Karpas-422 (cell line): ENCODE results near the gene FNDC5. TPM values are rescaled to one million over a fixed set of nuclear protein-coding genes. Genes with fewer than 3 reads are reported as not detected.

Experiments
- DNase-seq: peaks from one replicate; pipeline ENCODE4 v3.0.0-alpha.2; 2015
- H2AFZ ChIP-seq: fragments of 200-600 bp; sonication (generic); 2 replicates; pipeline ENCODE4 v1.6.1; 2014; ENCODE audit warnings: antibody characterized with exemption, low read length, mixed read lengths
- H3K27ac ChIP-seq: fragments of 200-600 bp; sonication (generic); 2 replicates; pipeline ENCODE4 v1.5.1; 2014; ENCODE audit warnings: mild to moderate bottlenecking, low read length, moderate library complexity
- H3K27me3 ChIP-seq: fragments of 200-600 bp; sonication (generic); 2 replicates; pipeline ENCODE4 v1.6.1; 2014; ENCODE audit warnings: low read length, mixed read lengths
- H3K36me3 ChIP-seq: fragments of 200-600 bp; sonication (generic); 2 replicates; pipeline ENCODE4 v1.6.1; 2014; ENCODE audit warnings: low read length, mixed read lengths; ENCODE audit not compliant: insufficient read depth
- H3K4me1 ChIP-seq: fragments of 200-600 bp; sonication (generic); 2 replicates; pipeline ENCODE4 v1.6.1; 2014; ENCODE audit warnings: mild to moderate bottlenecking, low read length, mixed read lengths
- H3K4me2 ChIP-seq: fragments of 200-600 bp; sonication (generic); 2 replicates; pipeline ENCODE4 v1.6.1; 2014; ENCODE audit warnings: low read length, low read depth, mild to moderate bottlenecking; ENCODE audit not compliant: poor library complexity, severe bottlenecking
- H3K4me3 ChIP-seq: fragments of 200-600 bp; sonication (generic); 2 replicates; pipeline ENCODE4 v1.5.1; 2014; ENCODE audit warnings: mild to moderate bottlenecking, antibody characterized with exemption, low read length, mixed read lengths
- H3K79me2 ChIP-seq: fragments of 200-600 bp; sonication (generic); 2 replicates; pipeline ENCODE4 v1.6.1; 2014; ENCODE audit warnings: mild to moderate bottlenecking, low read length, mixed read lengths
- H3K9ac ChIP-seq: fragments of 200-600 bp; sonication (generic); 2 replicates; pipeline ENCODE4 v1.6.0; 2014; ENCODE audit warnings: low read length
- H3K9me2 ChIP-seq: fragments of 200-600 bp; sonication (generic), shearing (Covaris generic); replicated peaks from 2 replicates; pipeline ENCODE4 v1.6.0; 2014; ENCODE audit warnings: mild to moderate bottlenecking, low read length, moderate library complexity; ENCODE audit not compliant: insufficient read depth
- H3K9me3 ChIP-seq: fragments of 300-700, 200-600 bp; sonication (generic); 2 replicates; pipeline ENCODE4 v1.6.1; 2014; ENCODE audit warnings: low read length, mixed read lengths
- H4K20me1 ChIP-seq: fragments of 200-600 bp; sonication (generic); 2 replicates; pipeline ENCODE4 v1.6.1; 2014; ENCODE audit warnings: mild to moderate bottlenecking, antibody characterized with exemption, low read length, low read depth; ENCODE audit not compliant: insufficient read depth
- total RNA-seq: library from RNA; depleted of rRNA; stranded (reverse); fragments of >200 nt; shearing (Covaris generic); gene quantifications from 2 replicates; pipeline ENCODE4 v1.2.3, GENCODE V29; 2014; ENCODE audit warnings: low replicate concordance

Gene FNDC5
- total RNA-seq, 1 experiment from 2014 or later, result not detected

- H3K4me1 ChIP-seq, result no peaks in the 10 kb centered on the region
- no peaks in the 10 kb centered on the region for H3K27me3 ChIP-seq
- H3K4me3 ChIP-seq, result no peak overlapping the region
- no peaks in the 10 kb centered on the region for H3K9me2 ChIP-seq
- no peak for DNase-seq
- H3K9me3 ChIP-seq, result no peaks in the 10 kb centered on the region
- H3K4me2 ChIP-seq, result no peak overlapping the region
- H3K36me3 ChIP-seq, result no peaks in the 10 kb centered on the region
- H3K27ac ChIP-seq, result no peak overlapping the region
- H3K79me2 ChIP-seq, result no peaks in the 10 kb centered on the region
- H3K9ac ChIP-seq, result no peak overlapping the region
- 0 out of 2 replicates have a peak, but pooled peaks cover 15% of the 10 kb centered on the region for H4K20me1 ChIP-seq
- no peak overlapping the region for H2AFZ ChIP-seq
These were observed 24.0 kb upstream of the FNDC5 start for GRCh38 chr1:32894681-32895080.

GRCh38 chr1:32894019-32894600 lies 23.4 kb upstream of the FNDC5 start:
- H2AFZ ChIP-seq, result no peak overlapping the region
- no peaks in the 10 kb centered on the region for H3K9me3 ChIP-seq
- no peaks in the 10 kb centered on the region for H3K27me3 ChIP-seq
- no peak overlapping the region for H3K9ac ChIP-seq
- no peaks in the 10 kb centered on the region for H3K9me2 ChIP-seq
- 0 out of 2 replicates have a peak, but pooled peaks cover 18% of the 10 kb centered on the region for H4K20me1 ChIP-seq
- H3K4me3 ChIP-seq, result no peak overlapping the region
- no peak overlapping the region for H3K4me2 ChIP-seq
- H3K79me2 ChIP-seq, result no peaks in the 10 kb centered on the region
- H3K4me1 ChIP-seq, result no peaks in the 10 kb centered on the region
- no peak overlapping the region for H3K27ac ChIP-seq
- no peaks in the 10 kb centered on the region for H3K36me3 ChIP-seq
- no peak for DNase-seq

DNA sequence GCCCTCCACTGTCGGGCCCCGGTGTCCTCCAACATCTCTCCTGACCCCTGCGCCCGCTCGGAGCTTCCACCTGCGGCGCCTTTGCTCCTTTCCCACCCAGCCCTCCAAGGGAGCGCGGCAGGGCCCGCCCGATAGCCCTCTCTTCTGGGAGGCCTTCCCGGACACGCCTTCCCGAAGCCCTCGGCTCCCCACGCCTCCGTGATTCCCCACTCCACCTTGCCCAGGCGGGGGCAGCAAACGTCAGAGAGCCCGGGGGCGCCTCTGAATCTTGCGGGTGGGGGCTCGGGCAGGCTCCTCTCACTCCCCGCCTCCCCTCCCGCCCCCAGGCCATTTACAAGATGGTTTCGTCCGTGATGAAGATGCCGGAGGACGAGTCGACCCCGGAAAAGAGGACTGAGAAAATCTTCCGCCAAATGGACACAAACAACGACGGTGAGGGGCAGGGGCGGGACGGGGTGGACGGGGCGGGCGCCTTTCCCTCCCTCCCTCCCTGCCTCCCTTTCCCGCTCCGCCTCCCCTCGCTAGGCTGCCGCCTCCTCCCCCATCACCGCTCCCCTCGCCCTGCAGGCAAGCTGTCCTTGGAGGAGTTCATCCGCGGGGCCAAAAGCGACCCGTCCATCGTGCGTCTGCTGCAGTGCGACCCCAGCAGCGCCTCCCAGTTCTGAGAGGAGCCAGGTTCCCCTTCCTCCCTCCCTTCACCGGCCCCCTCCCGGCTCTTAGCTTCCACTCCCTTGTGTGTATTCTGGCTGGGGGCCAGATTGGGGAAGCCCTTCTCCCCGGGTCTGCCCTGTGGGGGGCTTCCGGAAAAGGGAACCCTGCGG lies 22.7 kb upstream of the FNDC5 start:
- H3K27ac ChIP-seq, result no peak overlapping the region
- no peak overlapping the region for H3K4me3 ChIP-seq
- H2AFZ ChIP-seq, result no peak overlapping the region
- 0 out of 2 replicates have a peak, but pooled peaks cover 18% of the 10 kb centered on the region for H4K20me1 ChIP-seq
- no peak for DNase-seq
- H3K4me2 ChIP-seq, result no peak overlapping the region
- no peaks in the 10 kb centered on the region for H3K9me2 ChIP-seq
- no peaks in the 10 kb centered on the region for H3K4me1 ChIP-seq
- no peaks in the 10 kb centered on the region for H3K27me3 ChIP-seq
- H3K9ac ChIP-seq, result no peak overlapping the region
- no peaks in the 10 kb centered on the region for H3K79me2 ChIP-seq
- no peaks in the 10 kb centered on the region for H3K9me3 ChIP-seq
- no peaks in the 10 kb centered on the region for H3K36me3 ChIP-seq

DNA sequence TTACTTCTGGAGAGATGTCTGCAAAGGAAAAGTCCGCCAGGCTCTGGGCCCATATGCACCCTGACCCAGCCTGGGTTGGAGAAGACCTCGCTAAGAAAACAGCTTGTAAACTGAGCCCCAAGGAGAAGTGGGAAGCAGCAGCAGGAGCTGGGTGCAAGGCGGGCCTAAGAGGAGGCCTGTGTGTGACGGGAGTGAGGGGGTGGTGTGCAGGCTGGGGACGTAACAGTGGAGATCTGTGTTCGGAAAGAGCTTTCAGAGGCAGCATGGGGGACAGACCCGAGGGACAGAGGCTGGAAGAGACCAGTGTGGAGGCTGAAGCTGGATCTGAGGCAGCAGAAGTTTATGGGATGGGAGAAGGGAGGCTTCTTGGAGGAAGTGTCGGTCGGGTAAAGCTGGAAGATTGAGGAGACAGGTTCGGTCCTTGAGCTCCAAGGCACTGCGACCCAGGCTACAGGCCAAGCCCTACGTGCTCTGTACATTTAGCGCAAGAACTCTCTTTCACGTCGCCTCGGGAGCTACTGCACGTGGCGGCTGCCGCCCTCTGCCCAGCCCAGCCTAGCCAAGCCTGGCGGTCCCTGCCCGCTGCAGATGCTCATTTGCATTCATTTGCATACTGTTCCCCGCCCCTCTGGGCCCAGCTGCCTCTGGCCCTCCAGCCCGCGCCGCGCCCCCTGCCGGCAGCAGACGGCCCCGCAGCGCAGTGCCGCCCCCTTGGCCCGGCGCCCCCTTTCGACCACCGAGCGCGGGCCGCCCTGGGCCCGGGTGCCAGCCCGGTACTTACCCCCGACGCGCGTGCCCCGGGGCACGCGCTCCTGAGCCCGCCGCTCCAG lies 21.9 kb upstream of the FNDC5 start:
- H3K9ac ChIP-seq, result no peak overlapping the region
- DNase-seq, result no peak

GRCh38 chr1:32891630-32892029 lies 20.9 kb upstream of the FNDC5 start:
- Histone ChIP-seq H3K27ac (no peak overlapping the region), H2AFZ (no peak overlapping the region), H3K9ac (no peak overlapping the region), H3K27me3 (no peaks in the 10 kb centered on the region), H4K20me1 (0 out of 2 replicates have a peak, but pooled peaks cover 18% of the 10 kb centered on the region), H3K9me2 (no peaks in the 10 kb centered on the region), H3K4me2 (no peak overlapping the region), H3K9me3 (no peaks in the 10 kb centered on the region), H3K36me3 (no peaks in the 10 kb centered on the region), H3K79me2 (no peaks in the 10 kb centered on the region), H3K4me3 (no peak overlapping the region), H3K4me1 (peaks cover 10% of the 10 kb centered on the region)
- no peak for DNase-seq

More for the DNA sequence above, 21.9 kb upstream of the FNDC5 start:
- no peaks in the 10 kb centered on the region for H3K79me2 ChIP-seq
- 0 out of 2 replicates have a peak, but pooled peaks cover 18% of the 10 kb centered on the region for H4K20me1 ChIP-seq
- no peak overlapping the region for H3K4me2 ChIP-seq
- no peak overlapping the region for H3K27ac ChIP-seq
- no peaks in the 10 kb centered on the region for H3K9me3 ChIP-seq
- no peak overlapping the region for H3K4me3 ChIP-seq
- no peak overlapping the region for H2AFZ ChIP-seq
- H3K27me3 ChIP-seq, result no peaks in the 10 kb centered on the region
- peaks cover under 1% of the 10 kb centered on the region; the same call in 1 of the 2 replicates for H3K4me1 ChIP-seq
- H3K36me3 ChIP-seq, result no peaks in the 10 kb centered on the region
- H3K9me2 ChIP-seq, result no peaks in the 10 kb centered on the region

GRCh38 chr1:32891241-32891570 lies 20.5 kb upstream of the FNDC5 start:
- no peak overlapping the region for H2AFZ ChIP-seq

DNA sequence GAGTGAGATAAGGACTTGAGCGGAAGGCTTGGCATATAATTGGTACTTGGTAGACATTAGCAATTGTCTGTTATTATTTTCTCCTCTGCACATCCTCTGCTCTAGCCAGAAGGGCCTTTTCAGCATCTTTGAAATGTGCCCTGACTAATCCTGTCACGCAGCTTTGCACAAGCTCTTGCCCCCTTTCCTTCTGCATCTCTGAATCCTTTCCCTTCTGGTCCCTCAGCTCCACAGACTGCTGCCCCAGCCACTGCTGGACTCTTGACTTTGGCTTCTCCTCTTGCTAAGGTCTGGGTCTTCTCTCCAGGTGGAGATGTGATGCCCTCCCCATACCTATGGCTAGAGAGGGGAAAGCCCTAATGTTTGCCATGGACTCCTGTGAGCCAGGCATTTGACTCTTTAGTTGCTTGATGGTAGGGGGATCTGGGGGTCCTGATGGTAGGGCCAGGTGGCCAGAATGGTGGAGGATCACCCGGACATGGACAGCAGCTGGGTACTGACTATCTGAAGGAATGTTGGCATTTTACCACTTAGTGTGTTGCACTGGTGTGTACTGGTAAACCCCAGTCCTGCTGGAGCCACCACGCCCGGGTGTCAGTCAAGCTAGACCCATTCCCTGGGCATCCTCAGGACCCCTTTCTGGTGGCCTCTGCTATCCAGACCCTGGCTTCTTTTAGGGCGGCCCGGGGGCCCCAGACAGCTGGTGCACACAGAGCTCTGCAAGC lies 20.0 kb upstream of the FNDC5 start:
- H4K20me1 ChIP-seq, result 0 out of 2 replicates have a peak, but pooled peaks cover 18% of the 10 kb centered on the region
- no peak overlapping the region for H3K4me2 ChIP-seq
- DNase-seq, result no peak
- no peaks in the 10 kb centered on the region for H3K36me3 ChIP-seq
- H3K27ac ChIP-seq, result no peak overlapping the region
- no peak overlapping the region for H3K9ac ChIP-seq
- no peaks in the 10 kb centered on the region for H3K9me3 ChIP-seq
- no peaks in the 10 kb centered on the region for H3K9me2 ChIP-seq
- peaks cover 10% of the 10 kb centered on the region for H3K4me1 ChIP-seq
- no peaks in the 10 kb centered on the region for H3K27me3 ChIP-seq
- H3K79me2 ChIP-seq, result no peaks in the 10 kb centered on the region
- H3K4me3 ChIP-seq, result no peak overlapping the region
- no peak overlapping the region for H2AFZ ChIP-seq

More at GRCh38 chr1:32891241-32891570, 20.5 kb upstream of the FNDC5 start:
- no peaks in the 10 kb centered on the region for H3K27me3 ChIP-seq
- no peaks in the 10 kb centered on the region for H3K79me2 ChIP-seq
- H3K4me1 ChIP-seq, result peaks cover 10% of the 10 kb centered on the region
- H3K4me3 ChIP-seq, result no peak overlapping the region
- H3K9me3 ChIP-seq, result no peaks in the 10 kb centered on the region
- no peaks in the 10 kb centered on the region for H3K36me3 ChIP-seq
- H3K9ac ChIP-seq, result no peak overlapping the region
- no peak overlapping the region for H3K4me2 ChIP-seq
- H4K20me1 ChIP-seq, result 0 out of 2 replicates have a peak, but pooled peaks cover 18% of the 10 kb centered on the region
- H3K9me2 ChIP-seq, result no peaks in the 10 kb centered on the region
- H3K27ac ChIP-seq, result no peak overlapping the region
- no peak for DNase-seq
